CD8-positive, alpha-beta memory T cell (primary cell): ENCODE measurements around the gene FBXO44. TPM values are rescaled to one million over a fixed set of nuclear protein-coding genes. Genes with fewer than 3 reads are reported as not detected.
"Not testable (repeated sequence)": the region's sequence is repeated elsewhere in the genome, so short reads cannot be mapped to it uniquely, and the experiment has no call there.

ENCODE experiments used
- CTCF ChIA-PET: fragments of 350-600 bp; sonication (Branson Sonifier 250); formaldehyde crosslinking; loops from one replicate; lab custom pipeline; 2021; ENCODE audit warnings: antibody characterized with exemption; lab: Charles Lee
- POLR2A ChIA-PET: fragments of 350-600 bp; sonication (Branson Sonifier 250); formaldehyde crosslinking; loops from one replicate; lab custom pipeline; 2021; ENCODE audit warnings: antibody characterized with exemption; lab: Charles Lee
- DNase-seq, 5 donors: peaks; one replicate each; pipeline versions ENCODE4 v3.0.0 to v3.0.0-alpha.2; 2020 to 2022; ENCODE audit warnings: mixed read lengths in 1 of 5
- H3K27ac ChIP-seq: one replicate; pipeline ENCODE4 v1.7.0; 2013; ENCODE audit warnings: low read depth, mild to moderate bottlenecking, low read length, moderate library complexity
- H3K27me3 ChIP-seq: 2 replicates; pipeline ENCODE4 v1.7.0; 2013; ENCODE audit warnings: low read length, mild to moderate bottlenecking; ENCODE audit not compliant: insufficient read depth, poor library complexity, severe bottlenecking
- H3K36me3 ChIP-seq: 2 replicates; pipeline ENCODE4 v1.7.0; 2013; ENCODE audit warnings: mild to moderate bottlenecking, low read length, moderate library complexity; ENCODE audit not compliant: insufficient read depth
- H3K4me1 ChIP-seq: 2 replicates; pipeline ENCODE4 v1.7.0; 2013; ENCODE audit warnings: mild to moderate bottlenecking, low read length, moderate library complexity; ENCODE audit not compliant: insufficient read depth
- H3K4me3 ChIP-seq: 2 replicates; pipeline ENCODE4 v1.7.0; 2013; ENCODE audit warnings: mild to moderate bottlenecking, low read length
- H3K9me3 ChIP-seq: 2 replicates; pipeline ENCODE4 v1.7.0; 2013; ENCODE audit warnings: mild to moderate bottlenecking, low read length
- H3K27ac Mint-ChIP-seq, 8 donors: one replicate each; pipeline ENCODE4 v1.8.0; 2020 to 2021; ENCODE audit warnings: mixed read lengths in 8 of 8, mild to moderate bottlenecking in 6 of 8, inconsistent platforms in 3 of 8, moderate library complexity in 3 of 8
- H3K27me3 Mint-ChIP-seq, 2 donors: one replicate each; pipeline ENCODE4 v1.8.0; 2020 to 2021; ENCODE audit warnings: mixed read lengths in 2 of 2, mild to moderate bottlenecking in 1 of 2, moderate library complexity in 1 of 2
- H3K36me3 Mint-ChIP-seq, 3 donors: one replicate each; pipeline ENCODE4 v1.8.0; 2020 to 2021; ENCODE audit warnings: mixed read lengths in 3 of 3, inconsistent platforms in 1 of 3, mild to moderate bottlenecking in 1 of 3
- H3K4me1 Mint-ChIP-seq, 3 donors: one replicate each; pipeline ENCODE4 v1.8.0; 2020 to 2021; ENCODE audit warnings: mixed read lengths in 3 of 3, inconsistent platforms in 1 of 3, mild to moderate bottlenecking in 1 of 3
- H3K4me3 Mint-ChIP-seq, 7 donors: one replicate each; pipeline ENCODE4 v1.8.0; 2020 to 2021; ENCODE audit warnings: mixed read lengths in 7 of 7, mild to moderate bottlenecking in 6 of 7, moderate library complexity in 4 of 7, inconsistent platforms in 2 of 7
- H3K9me3 Mint-ChIP-seq, 5 donors: one replicate each; pipeline ENCODE4 v1.8.0; 2020 to 2022; ENCODE audit warnings: mixed read lengths in 5 of 5, mild to moderate bottlenecking in 3 of 5, moderate library complexity in 2 of 5, inconsistent platforms in 1 of 5
- polyA plus RNA-seq: library from polyadenylated mRNA; unstranded; fragments of 300-500 nt; fragmentation: Illumina TruSeq; gene quantifications from one replicate; pipeline ENCODE4 v1.2.3, GENCODE V29; 2021
- total RNA-seq, 2 experiments: library from RNA; stranded (reverse); gene quantifications; one replicate each; pipeline ENCODE4 v1.2.3, GENCODE V29; 2021

FBXO44 gene
- total and polyA plus RNA-seq, 3 experiments from 2014 or later, result 12.0 to 16.0 (median 14.2) TPM

GRCh38 chr1:11641776-11642305 is 12.8 kb upstream of the FBXO44 start:
- Mint-ChIP-seq H3K9me3 (no peaks in the 10 kb centered on the region), H3K4me1 (peaks cover 0 to 2% (median 0%) of the 10 kb centered on the region in 3 donors), H3K4me3 (no peak overlapping the region), H3K27me3 (peaks cover 2 to 11% of the 10 kb centered on the region in 2 donors), H3K36me3 (no peaks in the 10 kb centered on the region), H3K27ac (no peak overlapping the region)
- Histone ChIP-seq H3K27ac (no peak overlapping the region), H3K4me3 (no peak overlapping the region), H3K9me3 (no peaks in the 10 kb centered on the region), H3K4me1 (no peaks in the 10 kb centered on the region), H3K36me3 (no peaks in the 10 kb centered on the region), H3K27me3 (no peaks in the 10 kb centered on the region)
- ChIA-PET POLR2A (no interaction called here), CTCF (interaction anchor here (0.9 to 5.6 kb wide), 15 partner anchors 8 to 604 kb away, joined by 3 to 52 read pairs (median 4); no protein-coding TSS in a partner anchor)
- DNase-seq, result no peak

- H3K27me3 Mint-ChIP-seq, H3K27ac ChIP-seq, H3K9me3 Mint-ChIP-seq, H3K9me3 ChIP-seq, H3K4me1 Mint-ChIP-seq, H3K27me3 ChIP-seq, H3K4me3 Mint-ChIP-seq, H3K4me3 ChIP-seq, H3K36me3 Mint-ChIP-seq, H3K4me1 ChIP-seq, H3K36me3 ChIP-seq, POLR2A ChIA-PET: not testable (repeated sequence)
- CTCF ChIA-PET, result interaction anchor here (1.1 to 5.6 kb wide), 16 partner anchors 8 to 605 kb away, joined by 3 to 52 read pairs (median 4); partner anchors contain the start of gene FBXO6
- DNase-seq, result peak; percentile 49 to 72 (median 59)
- H3K27ac Mint-ChIP-seq, result peak overlapping the region in 1 of 8 donors; percentile 43
Measured at GRCh38 chr1:11642418-11643017, 12.2 kb upstream of the FBXO44 start.

GRCh38 chr1:11643782-11644181 is 10.9 kb upstream of the FBXO44 start:
- no peak overlapping the region for H3K4me3 Mint-ChIP-seq
- peaks cover 2 to 6% of the 10 kb centered on the region in 2 donors for H3K27me3 Mint-ChIP-seq
- DNase-seq, result no peak
- H3K4me1 Mint-ChIP-seq, result peaks cover 0 to 2% (median 2%) of the 10 kb centered on the region in 3 donors
- POLR2A ChIA-PET, result no interaction called here
- CTCF ChIA-PET, result interaction anchor here (0.8 to 5.6 kb wide), 10 partner anchors 20 to 606 kb away, joined by 3 to 52 read pairs (median 3); partner anchors contain the start of gene FBXO6
- H3K27ac ChIP-seq, result no peak overlapping the region
- H3K4me3 ChIP-seq, result no peak overlapping the region
- no peaks in the 10 kb centered on the region for H3K9me3 ChIP-seq
- no peaks in the 10 kb centered on the region for H3K4me1 ChIP-seq
- H3K36me3 Mint-ChIP-seq, result no peaks in the 10 kb centered on the region
- H3K27me3 ChIP-seq, result no peaks in the 10 kb centered on the region
- H3K9me3 Mint-ChIP-seq, result no peaks in the 10 kb centered on the region
- H3K27ac Mint-ChIP-seq, result no peak overlapping the region
- no peaks in the 10 kb centered on the region for H3K36me3 ChIP-seq

- Mint-ChIP-seq H3K27me3 (peaks cover 0 to 2% of the 10 kb centered on the region in 2 donors), H3K4me3 (no peak overlapping the region), H3K9me3 (no peaks in the 10 kb centered on the region), H3K27ac (peak overlapping the region in 1 of 8 donors; percentile 21), H3K36me3 (no peaks in the 10 kb centered on the region), H3K4me1 (peaks cover 7 to 15% (median 11%) of the 10 kb centered on the region in 3 donors)
- Histone ChIP-seq H3K27me3 (no peaks in the 10 kb centered on the region), H3K9me3 (no peaks in the 10 kb centered on the region), H3K36me3 (no peaks in the 10 kb centered on the region), H3K4me1 (peaks cover 9% of the 10 kb centered on the region), H3K4me3 (no peak overlapping the region), H3K27ac (no peak overlapping the region)
- POLR2A ChIA-PET, result interaction anchor here (0.9 kb wide), 1 partner anchor 608 kb away, joined by 3 read pairs; no protein-coding TSS in a partner anchor
- no peak for DNase-seq
- CTCF ChIA-PET, result interaction anchor here (0.8 to 5.6 kb wide), 9 partner anchors 18 to 608 kb away, joined by 3 to 52 read pairs (median 5); partner anchors contain the start of gene FBXO6
Measured at GRCh38 chr1:11645270-11645669, 9.4 kb upstream of the FBXO44 start.

- Mint-ChIP-seq H3K9me3 (no peaks in the 10 kb centered on the region), H3K27me3 (peaks cover 0 to 2% of the 10 kb centered on the region in 2 donors), H3K4me1 (peaks cover 11 to 20% (median 14%) of the 10 kb centered on the region in 3 donors), H3K4me3 (no peak overlapping the region), H3K27ac (peak overlapping the region in 1 of 8 donors; percentile 58), H3K36me3 (no peaks in the 10 kb centered on the region)
- Histone ChIP-seq H3K4me1 (peaks cover 14% of the 10 kb centered on the region), H3K27me3 (no peaks in the 10 kb centered on the region), H3K27ac (no peak overlapping the region), H3K36me3 (no peaks in the 10 kb centered on the region), H3K4me3 (no peak overlapping the region), H3K9me3 (no peaks in the 10 kb centered on the region)
- DNase-seq, result peak; percentile 63 to 84 (median 68)
- CTCF ChIA-PET, result interaction anchor here (0.6 to 5.6 kb wide), 11 partner anchors 18 to 608 kb away, joined by 3 to 52 read pairs (median 4); partner anchors contain the start of gene FBXO6
- POLR2A ChIA-PET, result interaction anchor here (0.9 kb wide), 1 partner anchor 608 kb away, joined by 3 read pairs; no protein-coding TSS in a partner anchor
Measured at GRCh38 chr1:11645670-11646265, 8.9 kb upstream of the FBXO44 start.

- no peaks in the 10 kb centered on the region for H3K9me3 ChIP-seq
- Mint-ChIP-seq H3K36me3 (no peaks in the 10 kb centered on the region), H3K4me3 (no peak overlapping the region), H3K4me1 (peaks cover 16 to 26% (median 20%) of the 10 kb centered on the region in 3 donors), H3K9me3 (no peaks in the 10 kb centered on the region), H3K27me3 (peaks cover 0 to 2% of the 10 kb centered on the region in 2 donors), H3K27ac (no peak overlapping the region)
- DNase-seq, result no peak
- H3K4me3 ChIP-seq, result no peak overlapping the region
- ChIA-PET POLR2A (interaction anchor here (0.9 kb wide), 1 partner anchor 609 kb away, joined by 3 read pairs; no protein-coding TSS in a partner anchor), CTCF (interaction anchor here (0.6 to 11.3 kb wide), 11 partner anchors 17 to 609 kb away, joined by 3 to 152 read pairs (median 5); partner anchors contain the start of gene FBXO6)
- H3K36me3 ChIP-seq, result no peaks in the 10 kb centered on the region
- H3K27me3 ChIP-seq, result no peaks in the 10 kb centered on the region
- peaks cover 19% of the 10 kb centered on the region for H3K4me1 ChIP-seq
- H3K27ac ChIP-seq, result no peak overlapping the region
Measured at GRCh38 chr1:11646317-11646716, 8.4 kb upstream of the FBXO44 start.

GRCh38 chr1:11647333-11647732 is 7.3 kb upstream of the FBXO44 start:
- no peaks in the 10 kb centered on the region for H3K36me3 Mint-ChIP-seq
- H3K27me3 ChIP-seq, result no peaks in the 10 kb centered on the region
- H3K4me1 Mint-ChIP-seq, result peaks cover 17 to 33% (median 22%) of the 10 kb centered on the region in 3 donors
- no peaks in the 10 kb centered on the region for H3K9me3 Mint-ChIP-seq
- peaks cover 20% of the 10 kb centered on the region for H3K4me1 ChIP-seq
- H3K27me3 Mint-ChIP-seq, result no peaks in the 10 kb centered on the region
- H3K4me3 ChIP-seq, result no peak overlapping the region
- ChIA-PET CTCF (interaction anchor here (1.5 to 11.3 kb wide), 2 partner anchors 74 to 610 kb away, joined by 3 to 152 read pairs; no protein-coding TSS in a partner anchor), POLR2A (interaction anchor here (1.0 to 1.1 kb wide), 2 partner anchors 72 to 589 kb away, joined by 3 read pairs; no protein-coding TSS in a partner anchor)
- no peak for DNase-seq
- H3K36me3 ChIP-seq, result no peaks in the 10 kb centered on the region
- H3K9me3 ChIP-seq, result no peaks in the 10 kb centered on the region
- H3K27ac ChIP-seq, result no peak overlapping the region
- no peak overlapping the region for H3K4me3 Mint-ChIP-seq
- H3K27ac Mint-ChIP-seq, result no peak overlapping the region
